HG03432 (cell line): ENCODE data around the gene FAM124A.

ENCODE experiments used
- ATAC-seq: cut with Tn5 transposase; IDR thresholded peaks from one replicate; pipeline ENCODE4 v1.9.1; 2021; ENCODE audit warnings: mild to moderate bottlenecking, moderate library complexity; ENCODE audit not compliant: unreplicated experiment

The FAM124A gene

DNA sequence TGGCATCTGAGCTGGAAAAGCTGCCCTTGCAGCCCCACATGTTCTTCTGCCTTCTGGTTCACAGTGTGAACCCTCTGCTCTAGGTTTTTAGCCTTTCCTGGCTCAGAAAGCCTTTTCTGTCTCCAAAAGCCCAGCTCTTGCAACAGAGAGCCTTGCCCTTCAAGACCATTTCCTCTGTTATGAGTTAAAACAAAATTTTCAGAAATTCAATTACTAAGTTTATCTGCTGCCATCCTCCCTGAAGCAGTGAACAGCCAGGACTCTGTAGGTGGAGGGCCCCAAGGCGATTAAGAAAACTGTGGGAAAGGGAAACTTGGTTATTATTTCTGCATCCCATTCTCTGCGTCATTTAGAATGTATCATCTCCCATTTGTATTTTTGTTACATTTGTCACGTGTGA, 18.8 kb downstream of the FAM124A start:
- ATAC-seq: no peak

DNA sequence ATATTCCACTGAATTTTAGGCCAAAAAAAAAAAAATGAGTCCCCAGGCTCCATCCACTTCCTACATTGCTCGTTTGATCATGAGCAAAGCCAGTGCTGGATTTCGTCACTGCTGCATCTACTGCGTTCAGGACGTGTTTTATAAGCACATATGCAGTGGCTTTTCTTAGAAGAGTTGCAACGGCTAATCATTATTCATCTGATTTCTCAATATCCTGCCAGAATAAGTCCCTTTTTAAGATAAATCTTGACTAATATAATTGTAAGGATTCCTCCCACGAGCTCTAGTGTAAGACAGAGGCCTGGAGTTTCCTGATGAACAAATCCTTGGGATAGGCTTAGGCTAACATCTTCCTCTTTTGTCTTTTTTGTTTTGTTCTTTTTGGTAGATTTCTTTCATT, 19.5 kb downstream of the FAM124A start:
- ATAC-seq: no peak

DNA sequence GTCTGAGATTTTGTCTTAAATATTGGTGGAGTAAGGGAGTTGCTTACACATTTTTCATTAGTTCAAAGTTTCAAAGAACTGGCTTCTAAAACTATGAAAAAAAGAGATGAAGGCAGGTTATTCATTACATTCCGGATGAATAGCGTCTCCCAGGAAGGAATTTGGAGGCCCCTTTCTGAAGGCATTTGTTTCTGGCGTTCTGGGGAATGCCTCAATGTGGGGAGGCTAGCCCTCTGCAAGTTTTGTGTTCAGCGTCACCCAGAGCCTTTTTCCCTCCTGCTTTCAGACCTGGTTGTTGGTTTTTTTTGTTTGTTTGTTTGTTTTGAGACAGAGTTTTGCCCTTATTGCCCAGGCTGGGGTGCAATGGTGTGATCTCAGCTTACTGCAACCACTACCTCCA, 21.0 kb downstream of the FAM124A start:
- ATAC-seq: no peak

DNA sequence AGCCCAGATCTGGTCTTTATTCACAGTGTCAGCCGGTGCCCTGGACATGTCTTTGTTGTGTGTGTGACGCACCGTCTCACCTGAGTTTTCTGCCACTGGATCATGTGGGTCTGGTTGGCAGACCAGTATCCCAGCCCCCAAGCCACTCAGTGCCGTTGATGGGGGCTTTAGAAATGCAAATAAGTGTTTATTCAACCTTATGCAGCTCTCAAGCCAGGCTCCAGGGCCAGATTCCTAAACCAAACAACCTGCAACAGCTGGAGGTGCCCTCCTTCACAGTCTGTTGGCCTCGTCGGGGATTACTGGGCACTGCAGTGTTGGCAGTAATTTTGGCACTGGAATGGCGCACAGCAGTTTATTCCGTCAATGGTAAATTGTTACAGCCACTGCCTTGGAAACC, 21.6 kb downstream of the FAM124A start:
- ATAC-seq: no peak

DNA sequence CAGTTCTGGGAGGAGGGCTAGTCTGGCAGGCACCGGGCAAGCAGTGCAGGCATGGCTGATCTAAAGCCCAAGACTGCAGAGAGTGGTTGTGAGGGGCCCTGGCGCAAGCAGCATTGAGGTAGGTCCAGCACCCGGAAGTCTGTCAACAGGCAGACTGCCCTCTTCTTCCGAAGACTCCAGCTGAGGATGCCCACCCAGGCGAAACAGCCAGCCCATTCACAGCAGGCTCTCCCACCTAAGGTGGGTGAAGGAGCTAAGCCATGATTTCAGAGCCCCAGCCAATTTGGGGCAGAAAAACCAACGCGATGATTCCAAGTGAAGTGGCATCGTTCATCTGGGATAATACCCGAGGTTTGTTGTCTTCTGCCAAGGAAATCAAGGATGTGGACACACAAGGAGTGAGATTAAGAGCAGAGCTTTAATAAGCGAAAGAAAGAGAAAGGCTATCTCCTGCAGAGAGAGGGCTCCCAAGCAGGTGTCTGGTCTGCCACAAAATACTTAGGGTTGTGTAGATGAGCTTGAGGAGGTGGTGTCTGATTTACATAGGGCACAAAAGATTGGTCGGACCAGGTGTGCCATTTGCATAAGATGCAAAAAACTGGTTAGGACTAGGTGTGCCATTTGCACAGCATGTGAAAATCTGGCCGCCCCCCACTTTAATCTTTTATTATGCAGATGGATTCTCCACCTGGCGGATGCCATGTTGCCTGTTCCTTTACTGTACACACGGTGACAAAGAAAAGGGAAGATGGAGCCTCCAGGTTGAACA, 22.6 kb downstream of the FAM124A start:
- no peak for ATAC-seq

DNA sequence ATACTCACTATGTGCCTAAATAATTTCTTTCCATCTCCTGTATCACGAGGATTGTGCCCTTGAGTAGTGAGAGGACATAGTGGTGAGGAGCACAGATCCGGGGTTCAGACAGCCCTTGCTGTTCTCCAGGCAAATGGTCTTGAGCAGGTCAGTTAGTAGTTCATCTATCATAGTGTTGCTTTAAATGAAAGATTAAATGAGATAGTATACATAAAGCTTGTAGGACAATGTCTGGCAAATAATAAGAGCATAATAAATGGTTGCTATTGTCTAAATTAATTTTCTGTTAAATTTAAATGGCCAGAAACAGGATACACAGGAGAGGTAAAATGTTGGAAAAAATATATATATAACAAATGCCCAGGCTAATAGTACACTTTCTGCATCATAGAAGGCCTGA, 23.4 kb downstream of the FAM124A start:
- no peak for ATAC-seq

DNA sequence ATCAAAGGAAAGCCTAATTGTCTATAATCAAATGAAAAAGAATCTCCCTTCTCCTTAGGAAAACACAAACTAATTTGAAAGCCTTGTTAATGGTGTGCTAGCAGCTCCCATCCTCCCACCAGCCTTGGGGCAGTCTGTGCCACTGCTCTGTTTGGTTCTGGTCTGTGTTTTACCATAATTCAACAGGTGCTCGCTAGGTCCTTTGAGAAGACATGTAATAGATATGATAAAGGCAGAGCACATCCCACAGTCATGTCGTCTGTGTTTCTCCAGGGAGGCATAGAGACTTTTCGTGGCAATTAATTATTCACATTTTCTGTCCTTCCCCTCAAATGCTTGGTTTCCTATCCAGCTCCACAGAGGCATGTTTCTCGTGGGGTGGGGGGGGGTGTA, 23.8 kb downstream of the FAM124A start:
- no peak for ATAC-seq

DNA sequence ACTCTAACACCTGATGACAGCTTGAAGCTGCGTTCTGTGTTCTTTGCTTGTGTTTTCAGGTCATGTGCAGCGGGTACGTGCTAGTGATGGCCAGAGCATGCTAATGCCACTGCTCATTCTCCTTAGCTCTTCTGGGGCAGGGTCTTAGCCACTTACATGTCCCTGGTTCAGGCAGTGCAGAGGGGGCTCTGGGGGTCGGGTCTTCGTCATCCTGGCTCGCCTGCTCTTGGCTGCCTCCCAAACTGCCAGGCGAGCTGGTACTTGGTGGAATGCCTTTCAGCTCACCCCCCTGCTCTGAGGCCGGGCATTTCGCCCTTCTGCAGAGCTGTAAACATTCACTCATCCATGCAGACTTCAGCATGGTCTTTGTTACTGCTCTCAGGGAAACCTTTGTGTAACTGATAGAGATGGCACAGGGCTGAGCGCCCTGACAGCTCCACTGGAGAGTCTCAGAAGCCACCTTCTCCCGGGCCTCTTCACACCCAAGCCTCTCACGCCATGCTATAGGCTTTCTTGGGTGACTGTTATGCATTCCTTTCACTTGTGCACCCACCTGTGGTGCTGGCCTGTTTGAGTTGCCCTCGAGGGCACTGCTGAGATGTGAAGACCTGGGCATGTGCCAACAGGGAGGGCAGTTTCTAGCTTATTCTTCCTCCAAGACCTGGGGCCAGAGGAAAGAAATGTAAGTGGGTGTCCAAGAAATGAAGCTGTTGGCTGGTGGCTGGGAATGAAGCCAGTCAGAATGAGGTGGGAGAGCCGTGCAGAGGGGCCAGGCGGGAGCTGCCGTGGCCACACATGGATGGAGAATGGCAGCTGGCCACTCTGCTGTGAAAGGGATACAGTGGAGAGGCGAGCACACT, 24.4 kb downstream of the FAM124A start:
- ATAC-seq: no peak

DNA sequence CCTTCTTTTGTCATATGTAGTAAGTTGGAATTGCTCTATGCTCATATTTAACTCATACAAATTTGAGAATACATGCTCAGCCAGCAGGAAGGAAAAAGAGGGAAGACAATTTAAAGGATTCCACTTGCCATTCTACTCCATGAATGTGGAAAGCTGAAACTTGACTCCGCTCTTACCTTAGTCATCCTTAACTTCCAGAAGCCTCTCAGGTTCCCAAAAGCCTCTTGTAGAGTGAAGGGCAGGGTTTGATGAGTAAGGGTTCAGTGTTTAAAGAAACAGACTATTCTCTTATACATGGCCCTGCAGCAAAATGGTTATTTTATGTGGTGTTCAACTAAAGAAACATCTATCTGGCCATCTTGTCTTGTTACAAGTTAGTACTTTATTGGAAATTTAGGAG, 27.1 kb downstream of the FAM124A start:
- no peak for ATAC-seq

DNA sequence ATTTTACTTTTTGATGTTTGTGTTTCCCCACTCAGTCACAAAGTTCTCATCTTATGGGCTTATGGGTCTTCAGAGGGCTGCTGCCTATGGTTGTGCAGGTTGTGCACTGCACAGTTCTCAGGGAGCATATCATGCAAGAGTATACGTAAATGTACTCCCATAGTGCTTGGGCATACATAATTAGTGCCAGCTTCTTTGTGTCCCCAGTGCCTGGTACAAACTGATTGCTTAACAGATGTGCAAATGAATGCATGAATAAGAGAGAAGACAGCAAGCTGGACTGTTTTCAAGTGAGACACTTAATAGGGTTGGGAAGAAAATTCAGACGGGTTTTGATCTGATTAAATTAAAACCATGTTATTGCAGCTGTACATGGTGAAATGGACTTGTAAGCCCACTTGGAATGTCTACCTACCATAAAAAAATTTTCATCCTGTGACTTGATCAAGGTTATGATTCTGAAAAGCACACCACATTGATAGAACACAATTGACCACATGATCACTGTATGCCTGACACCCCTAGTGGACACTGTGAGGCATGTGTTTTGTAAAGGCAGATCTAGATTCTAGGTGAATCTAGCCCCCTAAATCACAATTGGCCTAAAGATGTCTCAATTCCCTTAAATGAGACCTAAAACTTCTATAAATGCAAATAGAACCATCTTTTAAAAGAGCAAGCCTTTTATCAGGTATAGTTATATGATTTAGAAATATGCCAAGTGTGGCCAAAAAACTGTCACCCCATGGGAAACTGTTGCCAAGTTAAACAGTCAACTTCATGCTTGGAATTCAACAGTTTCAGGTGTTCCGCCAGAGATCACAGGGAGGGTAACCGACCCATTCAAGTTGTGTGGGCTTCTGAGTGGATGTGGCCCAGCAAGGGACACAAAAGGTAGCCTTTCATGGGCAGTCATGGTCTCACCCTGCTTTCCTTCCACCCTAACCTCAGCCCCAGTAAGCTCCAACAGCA, 27.9 kb downstream of the FAM124A start:
- ATAC-seq: no peak

DNA sequence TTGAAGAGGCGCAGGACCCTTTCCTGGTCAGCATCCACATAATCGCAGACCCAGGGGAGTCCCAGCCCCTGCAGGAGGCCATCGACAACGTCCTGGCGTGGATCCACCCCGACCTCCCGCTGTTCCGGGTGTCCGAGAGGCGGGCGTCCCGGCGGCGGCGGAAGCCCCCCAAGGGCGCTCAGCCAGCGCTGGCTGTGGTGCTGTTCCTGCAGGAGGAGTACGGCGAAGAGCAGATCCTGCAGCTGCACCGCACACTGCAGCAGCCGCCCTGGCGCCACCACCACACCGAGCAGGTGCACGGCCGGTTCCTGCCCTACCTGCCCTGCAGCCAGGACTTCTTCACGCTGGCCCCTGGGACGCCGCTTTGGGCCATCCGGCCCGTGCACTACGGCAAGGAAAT, 29.3 kb downstream of the FAM124A start:
- no peak for ATAC-seq

DNA sequence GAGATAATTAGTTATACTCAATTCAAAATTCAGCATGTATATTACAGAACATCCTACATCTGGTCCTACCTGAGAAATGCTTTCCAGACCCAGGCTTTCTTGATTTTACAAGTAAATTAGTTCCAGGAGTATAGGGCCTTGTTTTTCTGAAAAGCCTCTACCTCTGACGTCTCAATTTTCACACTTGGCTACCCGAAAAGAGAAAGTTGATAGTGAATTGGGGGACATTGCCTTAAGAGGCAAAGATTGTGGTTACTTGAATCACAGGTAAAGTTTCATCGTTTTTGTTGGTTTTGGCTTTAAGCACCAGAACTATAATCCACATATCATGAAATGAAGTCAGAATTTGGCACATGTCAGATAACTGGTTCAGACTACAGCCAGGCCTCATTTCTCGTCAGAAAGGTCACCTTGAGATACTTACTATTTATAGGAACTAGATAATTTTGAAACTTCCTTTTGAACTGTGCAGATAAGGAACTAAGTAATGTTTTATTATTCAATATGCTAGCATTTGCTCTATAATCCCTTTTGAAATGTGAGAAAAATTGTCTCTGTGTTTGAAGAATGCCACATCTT, 30.8 kb downstream of the FAM124A start:
- no peak for ATAC-seq

DNA sequence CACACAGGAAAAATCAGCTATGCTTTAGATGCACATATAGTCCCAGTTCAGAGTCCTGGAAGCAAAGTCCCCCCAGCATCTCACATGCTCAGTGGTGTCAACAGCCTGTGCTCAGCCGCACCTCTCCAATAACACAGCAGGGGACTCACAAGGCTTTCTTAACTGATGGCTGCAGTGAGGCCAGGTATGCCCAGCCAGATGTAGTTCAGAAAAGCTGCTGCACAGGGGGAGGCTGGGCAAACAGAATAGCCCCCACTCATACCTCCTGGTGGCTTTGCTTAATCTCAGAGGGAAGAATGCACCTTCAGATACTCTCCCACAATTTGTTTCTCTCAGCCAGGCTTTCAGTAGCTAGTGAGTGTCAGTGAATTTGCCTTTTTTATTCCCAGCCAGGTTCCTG, 33.4 kb downstream of the FAM124A start:
- no peak for ATAC-seq

DNA sequence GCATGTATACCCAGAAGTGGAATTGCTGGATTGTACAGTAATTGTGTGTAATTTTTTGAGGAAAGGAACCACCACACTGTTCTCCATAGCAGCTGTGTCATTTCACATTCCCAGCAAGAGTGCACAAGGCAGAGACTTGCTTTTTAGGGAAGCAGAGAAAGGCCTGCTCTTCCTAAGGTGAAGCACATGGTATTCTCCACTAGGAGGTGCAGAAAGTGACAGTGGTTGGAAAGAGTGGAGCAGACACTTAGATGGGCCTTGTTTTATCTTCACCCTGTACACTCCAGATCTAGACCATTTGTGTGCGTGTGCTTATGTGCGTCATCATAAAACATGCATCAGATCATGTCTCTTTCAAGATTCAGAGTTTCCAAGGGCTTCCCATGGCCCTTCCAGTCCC, 35.0 kb downstream of the FAM124A start:
- ATAC-seq: no peak

DNA sequence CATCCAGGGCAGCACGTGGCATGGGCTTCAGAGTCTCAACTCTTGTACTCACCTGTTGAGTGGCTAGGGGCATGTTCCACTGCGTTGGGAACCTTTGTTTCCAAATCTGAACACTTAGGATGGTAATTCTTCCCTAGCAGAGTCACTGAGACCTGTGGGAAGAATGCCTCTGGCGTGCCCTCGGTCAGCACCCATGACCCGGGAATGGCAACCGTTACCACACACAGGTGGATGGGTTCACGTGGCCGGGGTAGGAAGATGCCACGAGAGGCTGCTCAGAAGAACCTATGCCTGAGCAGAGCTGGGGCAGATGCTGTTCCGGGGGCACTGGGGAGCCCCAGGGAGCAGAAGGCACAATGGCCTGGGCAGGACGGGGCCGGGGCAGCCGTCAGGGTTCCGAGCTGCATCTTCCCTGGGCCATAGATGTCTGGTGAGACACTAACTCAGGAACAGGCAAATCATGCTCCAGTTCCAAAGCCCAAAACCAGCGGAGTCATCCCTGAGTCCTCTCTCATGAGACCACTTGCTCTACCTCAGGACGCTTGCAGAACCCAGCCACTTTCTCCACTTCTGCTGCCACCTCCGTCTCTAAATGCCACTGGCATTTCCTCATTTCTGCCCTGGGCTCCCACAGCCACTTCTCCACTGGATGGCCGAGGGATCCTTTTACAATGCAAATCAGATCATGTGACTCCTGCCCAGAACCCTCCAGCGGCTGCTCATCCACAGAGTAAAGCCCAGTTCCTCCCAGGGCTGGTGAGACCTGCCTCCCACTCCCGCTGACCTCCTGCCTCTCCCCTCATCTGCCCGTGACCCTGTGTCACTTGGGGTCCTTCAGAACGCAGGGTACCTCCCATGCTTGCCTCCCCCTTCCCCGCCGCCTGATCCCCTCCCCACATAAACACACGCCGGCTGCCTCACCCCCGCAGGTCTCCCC, 36.7 kb downstream of the FAM124A start:
- ATAC-seq: no peak

DNA sequence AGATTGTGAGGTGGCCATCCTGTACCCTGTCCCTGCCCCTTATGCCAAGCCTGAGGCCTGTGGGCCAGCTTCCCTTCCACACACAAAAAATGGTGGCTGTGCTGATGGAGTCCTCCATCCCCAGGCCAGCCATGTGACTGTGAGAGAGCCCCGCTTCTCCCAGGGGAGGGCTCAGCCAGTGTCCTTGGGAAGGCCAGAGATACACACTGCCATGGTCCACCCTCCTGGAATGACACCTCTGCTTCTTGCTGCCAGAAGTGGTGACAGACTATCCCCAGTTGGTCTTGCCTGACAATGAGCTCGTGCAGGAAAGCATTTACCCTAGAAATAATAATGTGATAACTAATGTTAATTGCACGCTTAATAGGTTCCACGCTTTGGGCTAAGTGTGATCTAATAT, 38.0 kb downstream of the FAM124A start:
- ATAC-seq: no peak

DNA sequence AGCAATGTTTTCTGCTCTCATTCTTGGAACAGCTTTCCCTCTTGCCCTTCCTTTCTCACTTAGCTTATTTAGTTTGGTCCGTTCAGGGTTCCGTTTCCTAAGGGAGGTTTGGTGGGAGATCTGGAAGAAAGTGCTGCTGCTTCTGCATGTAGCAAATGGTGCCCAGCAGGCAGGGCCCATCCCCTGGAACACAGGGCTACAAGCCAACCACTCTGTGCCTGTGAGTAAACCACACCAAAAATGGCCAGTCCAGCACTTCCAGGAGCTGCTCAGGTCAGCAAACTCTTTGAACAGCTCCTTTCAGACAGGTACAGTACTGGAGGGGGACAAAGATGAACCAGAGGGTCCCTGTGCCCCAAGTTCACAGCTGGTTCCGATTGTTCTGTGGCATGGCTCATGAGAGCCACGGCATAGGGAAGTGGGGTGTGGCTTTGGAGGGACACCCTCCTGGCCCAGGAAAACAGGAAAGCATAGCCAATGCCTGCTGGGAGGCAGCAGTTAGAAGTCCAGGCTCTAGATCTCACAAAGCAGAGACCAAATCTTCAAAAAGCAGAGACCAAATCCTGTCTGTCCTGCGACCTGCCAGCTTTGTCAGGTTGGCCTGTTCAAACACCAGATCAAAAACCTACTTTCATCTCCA, 39.5 kb downstream of the FAM124A start:
- no peak for ATAC-seq

DNA sequence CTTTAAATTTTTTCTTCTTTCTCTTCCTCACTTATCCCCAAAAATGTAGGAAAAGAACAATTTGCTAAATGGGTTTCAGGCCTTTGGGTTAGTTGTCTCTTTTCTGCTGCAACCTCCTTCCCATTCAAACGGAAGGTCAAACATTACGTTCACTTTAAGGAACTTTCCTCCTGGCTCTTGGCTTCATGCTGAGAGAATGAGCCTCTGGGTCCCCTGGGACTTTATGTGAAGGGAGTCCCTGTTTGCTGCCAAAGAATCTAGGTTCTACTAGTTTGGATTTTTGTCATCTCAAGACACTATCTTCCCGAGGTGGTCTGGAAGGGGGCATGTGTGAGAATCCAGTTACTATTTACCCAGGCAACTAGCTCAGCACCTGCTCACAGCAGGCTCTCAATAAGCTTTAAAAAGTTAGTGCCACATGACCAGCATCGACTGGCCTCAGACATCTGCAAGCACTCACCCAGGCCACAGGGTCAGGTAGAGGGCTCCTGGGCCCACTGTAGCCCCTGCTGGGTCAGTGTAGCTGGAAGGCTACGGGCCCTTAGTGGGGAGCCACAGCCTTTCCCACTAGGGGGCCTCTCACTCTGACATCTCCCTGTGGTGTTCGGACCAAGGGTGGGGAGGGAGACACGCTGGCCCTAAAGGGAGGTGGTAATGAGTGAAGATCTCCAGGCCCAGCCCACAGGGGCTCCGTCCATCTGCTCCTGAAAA, 40.5 kb downstream of the FAM124A start:
- ATAC-seq: no peak

DNA sequence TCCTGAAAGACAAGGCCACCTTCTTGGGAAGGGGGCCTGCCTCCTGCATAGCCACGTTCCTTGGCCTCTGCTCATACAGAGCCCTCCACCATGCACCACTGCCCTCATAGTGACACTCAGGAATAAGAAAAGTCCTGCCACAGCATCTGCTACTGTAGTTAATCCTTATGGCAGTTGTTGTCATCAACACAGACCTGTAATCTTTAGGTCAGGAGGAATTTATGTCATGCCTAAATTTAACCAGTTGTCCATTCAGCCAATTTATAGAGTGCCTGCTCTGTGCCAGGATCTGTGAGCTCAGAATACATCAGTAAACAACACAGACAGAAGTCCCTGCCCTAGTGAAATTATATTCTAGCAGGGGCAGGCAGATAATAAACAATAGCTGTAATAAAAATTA, 44.4 kb downstream of the FAM124A start:
- no peak for ATAC-seq
